C4-2B (cell line): Measurements from ENCODE around the gene C16orf86.

Experiments used
- ZFX ChIP-seq: fragments of 450-650 bp; IDR thresholded peaks from 2 replicates; pipeline ENCODE4 v1.6.1; 2017
- TF ChIP-seq, protein P1 (sequence below): fragments of 450-650 bp; conservative IDR thresholded peaks from 2 replicates; pipeline ENCODE4 v1.5.1; 2017; ENCODE audit warnings: mild to moderate bottlenecking

DNA sequence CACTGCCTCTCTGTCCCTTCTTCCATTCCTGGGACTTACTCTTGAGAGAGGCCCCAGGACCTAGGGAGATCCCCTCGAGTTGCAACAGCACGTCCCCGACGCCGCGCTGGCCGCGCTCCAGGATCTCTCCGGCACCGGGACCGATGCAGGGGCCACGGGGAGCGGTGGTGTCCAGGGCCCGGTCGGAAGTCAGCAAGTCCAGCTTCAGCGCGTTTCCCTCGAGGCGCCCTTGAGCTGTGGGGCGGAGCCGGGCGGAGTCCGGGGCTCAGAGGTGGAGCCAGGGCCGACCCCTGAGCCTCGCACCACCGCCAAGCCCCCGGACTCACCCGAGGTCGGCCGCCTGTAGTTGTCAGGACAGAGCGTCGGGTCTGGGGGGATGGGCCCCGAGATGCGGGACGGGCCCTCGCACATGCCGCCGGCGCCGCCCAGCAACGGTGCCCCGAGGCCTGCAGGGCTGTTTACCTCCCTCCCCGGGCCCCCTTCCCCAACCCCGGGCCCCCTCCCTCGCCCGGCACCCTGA is 522 bp upstream of the C16orf86 start:
- TF ChIP-seq, protein P1, sequence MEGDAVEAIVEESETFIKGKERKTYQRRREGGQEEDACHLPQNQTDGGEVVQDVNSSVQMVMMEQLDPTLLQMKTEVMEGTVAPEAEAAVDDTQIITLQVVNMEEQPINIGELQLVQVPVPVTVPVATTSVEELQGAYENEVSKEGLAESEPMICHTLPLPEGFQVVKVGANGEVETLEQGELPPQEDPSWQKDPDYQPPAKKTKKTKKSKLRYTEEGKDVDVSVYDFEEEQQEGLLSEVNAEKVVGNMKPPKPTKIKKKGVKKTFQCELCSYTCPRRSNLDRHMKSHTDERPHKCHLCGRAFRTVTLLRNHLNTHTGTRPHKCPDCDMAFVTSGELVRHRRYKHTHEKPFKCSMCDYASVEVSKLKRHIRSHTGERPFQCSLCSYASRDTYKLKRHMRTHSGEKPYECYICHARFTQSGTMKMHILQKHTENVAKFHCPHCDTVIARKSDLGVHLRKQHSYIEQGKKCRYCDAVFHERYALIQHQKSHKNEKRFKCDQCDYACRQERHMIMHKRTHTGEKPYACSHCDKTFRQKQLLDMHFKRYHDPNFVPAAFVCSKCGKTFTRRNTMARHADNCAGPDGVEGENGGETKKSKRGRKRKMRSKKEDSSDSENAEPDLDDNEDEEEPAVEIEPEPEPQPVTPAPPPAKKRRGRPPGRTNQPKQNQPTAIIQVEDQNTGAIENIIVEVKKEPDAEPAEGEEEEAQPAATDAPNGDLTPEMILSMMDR = no peak
- TF ChIP-seq ZFX = 0 out of 2 replicates have a peak, but pooled peaks have one; percentile 38
